ENCODE data around the gene PON2.

The PON2 gene

DNA sequence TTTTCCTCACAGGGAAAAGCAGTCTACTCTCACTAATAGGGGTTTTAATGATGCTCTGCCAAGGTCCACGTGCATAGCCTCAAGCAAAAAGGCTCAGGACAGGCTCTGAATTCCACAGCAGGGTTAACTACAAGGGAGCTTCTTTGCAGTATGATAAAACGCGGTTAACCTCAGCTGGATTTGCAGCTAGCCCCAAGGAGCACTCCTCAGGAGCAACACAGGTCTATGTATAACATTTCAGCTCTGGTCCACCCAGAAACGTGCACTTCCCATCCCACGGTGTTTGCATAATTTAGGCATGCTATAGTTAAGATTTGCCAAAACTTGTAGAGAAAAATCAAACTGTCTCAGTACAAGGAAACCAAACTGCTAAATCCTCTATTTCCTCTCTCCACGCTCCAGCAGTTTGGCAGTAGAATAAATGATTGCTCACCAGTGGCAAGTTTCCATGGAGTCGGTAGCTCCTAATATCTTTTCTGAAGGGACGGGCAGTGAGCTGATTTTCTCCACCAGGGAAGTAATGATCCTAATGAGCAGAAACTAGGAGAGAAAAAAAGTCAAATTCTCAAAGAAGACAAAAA is 37.8 kb upstream of the PON2 start:
- no peaks in the 10 kb centered on the region for H3K9me3 ChIP-seq (ENCODE audit: insufficient read depth, low read depth, low read length)
- no peak overlapping the region for H3K4me2 ChIP-seq (ENCODE audit: low read length)
- no peak for DNase-seq
- no peak overlapping the region for H3K14ac ChIP-seq (ENCODE audit: low read length)
- H3K18ac ChIP-seq (ENCODE audit: low read length) = no peak overlapping the region
- no peak overlapping the region for H3K4ac ChIP-seq (ENCODE audit: low read depth, low read length)
- H3K23ac ChIP-seq (ENCODE audit: low read length) = no peak overlapping the region
- H3K4me3 ChIP-seq (ENCODE audit: low read depth, low read length) = no peak overlapping the region
- H4K91ac ChIP-seq (ENCODE audit: low read depth, low read length) = no peak overlapping the region
- no peak overlapping the region for H4K12ac ChIP-seq (ENCODE audit: low read depth, low read length)
- H2BK120ac ChIP-seq (ENCODE audit: insufficient read depth, low read length, poor library complexity) = no peak overlapping the region
- no peak overlapping the region for H4K8ac ChIP-seq (ENCODE audit: low read depth, low read length)
- no peak overlapping the region for H2BK12ac ChIP-seq (ENCODE audit: low read length)
- H2AFZ ChIP-seq (ENCODE audit: insufficient read depth, low read length, poor library complexity) = no peak overlapping the region
- no peak overlapping the region for H2BK5ac ChIP-seq (ENCODE audit: low read depth, low read length, poor library complexity)
- no peak overlapping the region for H3K27ac ChIP-seq (ENCODE audit: low read depth, low read length)
- H3K79me1 ChIP-seq (ENCODE audit: low read length) = no peaks in the 10 kb centered on the region
- peaks cover 0 to 2% of the 10 kb centered on the region in 2 experiments for H3K4me1 ChIP-seq (ENCODE audit: control insufficient read depth in 1 of 2, insufficient read depth in 2 of 2, low read length in 2 of 2)
- no peaks in the 10 kb centered on the region for H3K36me3 ChIP-seq (ENCODE audit: control insufficient read depth in 1 of 2, insufficient read depth in 2 of 2, low read length in 2 of 2)
- no peaks in the 10 kb centered on the region for H3K27me3 ChIP-seq (ENCODE audit: insufficient read depth, low read length)
- no peak overlapping the region for H2AK5ac ChIP-seq (ENCODE audit: low read length)
- no CpG with 5 or more reads among the region's 8 CpGs for WGBS (ENCODE audit: extremely low coverage, insufficient coverage, insufficient read length)
- H3K79me2 ChIP-seq (ENCODE audit: control insufficient read depth, insufficient read depth, low read length, poor library complexity) = no peaks in the 10 kb centered on the region
- H3K9ac ChIP-seq (ENCODE audit: low read length) = no peak overlapping the region

DNA sequence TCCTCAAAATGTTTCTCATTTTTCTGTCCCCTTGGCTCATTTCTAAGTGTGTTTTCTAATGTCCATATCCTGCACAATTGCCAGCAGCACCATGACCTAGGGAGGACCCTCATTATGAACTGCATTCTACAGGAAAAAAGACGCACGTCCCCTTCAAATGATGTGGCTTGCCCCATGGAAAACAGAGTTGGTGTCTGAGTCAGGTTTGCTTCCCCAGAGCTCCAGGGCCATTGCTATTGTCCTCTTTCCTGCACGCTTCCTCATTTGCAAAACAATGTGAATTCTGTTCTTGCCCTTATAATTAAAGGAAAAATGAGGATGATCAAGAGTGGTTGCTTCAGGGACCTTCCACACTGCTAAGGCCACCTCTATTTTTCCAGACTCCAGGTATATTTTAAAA is 36.2 kb upstream of the PON2 start:
- H3K9me3 ChIP-seq (ENCODE audit: insufficient read depth, low read depth, low read length) = no peaks in the 10 kb centered on the region
- no CpG with 5 or more reads among the region's 3 CpGs for WGBS (ENCODE audit: extremely low coverage, insufficient coverage, insufficient read length)
- H4K91ac ChIP-seq (ENCODE audit: low read depth, low read length) = no peak overlapping the region
- no peak overlapping the region for H3K14ac ChIP-seq (ENCODE audit: low read length)
- no peak overlapping the region for H2BK5ac ChIP-seq (ENCODE audit: low read depth, low read length, poor library complexity)
- no peaks in the 10 kb centered on the region for H3K79me2 ChIP-seq (ENCODE audit: control insufficient read depth, insufficient read depth, low read length, poor library complexity)
- no peak overlapping the region for H3K27ac ChIP-seq (ENCODE audit: low read depth, low read length)
- H2BK12ac ChIP-seq (ENCODE audit: low read length) = no peak overlapping the region
- no peak overlapping the region for H3K23ac ChIP-seq (ENCODE audit: low read length)
- H3K27me3 ChIP-seq (ENCODE audit: insufficient read depth, low read length) = no peaks in the 10 kb centered on the region
- no peak overlapping the region for H3K9ac ChIP-seq (ENCODE audit: low read length)
- H3K36me3 ChIP-seq (ENCODE audit: control insufficient read depth in 1 of 2, insufficient read depth in 2 of 2, low read length in 2 of 2) = no peaks in the 10 kb centered on the region
- H3K18ac ChIP-seq (ENCODE audit: low read length) = no peak overlapping the region
- H3K4me1 ChIP-seq (ENCODE audit: control insufficient read depth in 1 of 2, insufficient read depth in 2 of 2, low read length in 2 of 2) = peaks cover 0 to 2% of the 10 kb centered on the region in 2 experiments
- H2AFZ ChIP-seq (ENCODE audit: insufficient read depth, low read length, poor library complexity) = no peak overlapping the region
- no peak overlapping the region for H4K8ac ChIP-seq (ENCODE audit: low read depth, low read length)
- no peak overlapping the region for H3K4me2 ChIP-seq (ENCODE audit: low read length)
- no peak overlapping the region for H4K12ac ChIP-seq (ENCODE audit: low read depth, low read length)
- H3K4ac ChIP-seq (ENCODE audit: low read depth, low read length) = no peak overlapping the region
- H3K79me1 ChIP-seq (ENCODE audit: low read length) = no peaks in the 10 kb centered on the region
- no peak for DNase-seq
- H2AK5ac ChIP-seq (ENCODE audit: low read length) = peak overlapping the region; percentile 74
- H3K4me3 ChIP-seq (ENCODE audit: low read depth, low read length) = no peak overlapping the region
- no peak overlapping the region for H2BK120ac ChIP-seq (ENCODE audit: insufficient read depth, low read length, poor library complexity)

DNA sequence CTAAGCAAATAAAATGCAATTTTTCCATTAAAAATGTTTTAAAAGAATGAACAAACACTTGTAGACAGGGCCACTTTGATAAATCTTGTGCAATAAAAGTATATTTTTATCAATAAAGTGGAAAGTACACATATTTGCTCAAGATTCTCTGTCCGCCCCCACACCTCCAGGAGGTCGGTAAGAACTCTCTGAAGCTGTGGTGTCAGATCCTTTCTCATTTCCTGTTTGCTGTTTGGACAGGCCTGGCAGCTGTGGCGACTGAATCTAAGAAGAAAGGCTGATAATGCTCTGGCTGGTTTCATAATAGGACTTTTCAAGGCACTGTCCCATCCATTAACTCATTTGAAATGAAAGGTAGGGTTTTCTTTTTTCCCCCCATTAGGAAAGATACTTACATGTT is 35.6 kb upstream of the PON2 start:
- peaks cover 0 to 2% of the 10 kb centered on the region in 2 experiments for H3K4me1 ChIP-seq (ENCODE audit: control insufficient read depth in 1 of 2, insufficient read depth in 2 of 2, low read length in 2 of 2)
- H3K36me3 ChIP-seq (ENCODE audit: control insufficient read depth in 1 of 2, insufficient read depth in 2 of 2, low read length in 2 of 2) = no peaks in the 10 kb centered on the region
- H3K4me3 ChIP-seq (ENCODE audit: low read depth, low read length) = no peak overlapping the region
- no peak for DNase-seq
- H3K79me1 ChIP-seq (ENCODE audit: low read length) = no peaks in the 10 kb centered on the region
- no peak overlapping the region for H4K91ac ChIP-seq (ENCODE audit: low read depth, low read length)
- no peak overlapping the region for H3K27ac ChIP-seq (ENCODE audit: low read depth, low read length)
- H3K27me3 ChIP-seq (ENCODE audit: insufficient read depth, low read length) = no peaks in the 10 kb centered on the region
- H3K4me2 ChIP-seq (ENCODE audit: low read length) = no peak overlapping the region
- H3K4ac ChIP-seq (ENCODE audit: low read depth, low read length) = no peak overlapping the region
- no peaks in the 10 kb centered on the region for H3K79me2 ChIP-seq (ENCODE audit: control insufficient read depth, insufficient read depth, low read length, poor library complexity)
- H2BK12ac ChIP-seq (ENCODE audit: low read length) = no peak overlapping the region
- H3K9me3 ChIP-seq (ENCODE audit: insufficient read depth, low read depth, low read length) = no peaks in the 10 kb centered on the region
- no peak overlapping the region for H2AFZ ChIP-seq (ENCODE audit: insufficient read depth, low read length, poor library complexity)
- WGBS (ENCODE audit: extremely low coverage, insufficient coverage, insufficient read length) = no CpG with 5 or more reads among the region's 3 CpGs
- no peak overlapping the region for H4K8ac ChIP-seq (ENCODE audit: low read depth, low read length)
- no peak overlapping the region for H3K18ac ChIP-seq (ENCODE audit: low read length)
- H2AK5ac ChIP-seq (ENCODE audit: low read length) = no peak overlapping the region
- no peak overlapping the region for H3K14ac ChIP-seq (ENCODE audit: low read length)
- no peak overlapping the region for H2BK120ac ChIP-seq (ENCODE audit: insufficient read depth, low read length, poor library complexity)
- no peak overlapping the region for H2BK5ac ChIP-seq (ENCODE audit: low read depth, low read length, poor library complexity)
- no peak overlapping the region for H4K12ac ChIP-seq (ENCODE audit: low read depth, low read length)
- H3K9ac ChIP-seq (ENCODE audit: low read length) = no peak overlapping the region
- no peak overlapping the region for H3K23ac ChIP-seq (ENCODE audit: low read length)

DNA sequence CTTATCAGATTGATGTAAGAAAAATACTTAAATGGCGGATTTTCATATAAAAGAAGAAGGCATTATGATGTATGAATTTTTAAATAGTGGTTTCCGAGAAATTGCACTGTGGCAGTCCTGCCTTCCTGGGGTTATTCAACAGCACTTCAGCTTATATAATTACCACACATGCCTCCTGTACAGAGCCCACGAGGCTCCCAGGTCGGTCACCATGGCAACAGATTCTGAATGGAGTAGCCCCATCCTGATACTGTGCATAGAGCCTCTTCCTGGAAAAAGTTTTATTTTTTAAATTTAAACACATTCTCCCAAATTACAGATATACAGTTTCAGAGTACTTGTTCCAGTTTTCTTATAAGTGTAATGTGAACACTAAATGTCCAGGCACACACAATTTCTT is 35.0 kb upstream of the PON2 start:
- Histone ChIP-seq H3K9me3 (ENCODE audit: insufficient read depth, low read depth, low read length) (no peaks in the 10 kb centered on the region), H3K36me3 (ENCODE audit: control insufficient read depth in 1 of 2, insufficient read depth in 2 of 2, low read length in 2 of 2) (no peaks in the 10 kb centered on the region), H3K79me2 (ENCODE audit: control insufficient read depth, insufficient read depth, low read length, poor library complexity) (no peaks in the 10 kb centered on the region), H3K27ac (ENCODE audit: low read depth, low read length) (no peak overlapping the region), H3K18ac (ENCODE audit: low read length) (no peak overlapping the region), H2BK5ac (ENCODE audit: low read depth, low read length, poor library complexity) (no peak overlapping the region), H2BK12ac (ENCODE audit: low read length) (no peak overlapping the region), H3K23ac (ENCODE audit: low read length) (no peak overlapping the region), H4K12ac (ENCODE audit: low read depth, low read length) (no peak overlapping the region), H4K91ac (ENCODE audit: low read depth, low read length) (no peak overlapping the region), H3K27me3 (ENCODE audit: insufficient read depth, low read length) (no peaks in the 10 kb centered on the region), H2AK5ac (ENCODE audit: low read length) (no peak overlapping the region), H3K79me1 (ENCODE audit: low read length) (no peaks in the 10 kb centered on the region), H4K8ac (ENCODE audit: low read depth, low read length) (no peak overlapping the region), H3K4me3 (ENCODE audit: low read depth, low read length) (no peak overlapping the region), H3K9ac (ENCODE audit: low read length) (no peak overlapping the region), H2AFZ (ENCODE audit: insufficient read depth, low read length, poor library complexity) (no peak overlapping the region), H3K4me2 (ENCODE audit: low read length) (no peak overlapping the region), H2BK120ac (ENCODE audit: insufficient read depth, low read length, poor library complexity) (no peak overlapping the region), H3K14ac (ENCODE audit: low read length) (no peak overlapping the region), H3K4me1 (ENCODE audit: control insufficient read depth in 1 of 2, insufficient read depth in 2 of 2, low read length in 2 of 2) (peaks cover 0 to 2% of the 10 kb centered on the region in 2 experiments), H3K4ac (ENCODE audit: low read depth, low read length) (no peak overlapping the region)
- no CpG with 5 or more reads among the region's 4 CpGs for WGBS (ENCODE audit: extremely low coverage, insufficient coverage, insufficient read length)
- no peak for DNase-seq

Measured in trophoblast cell (in vitro differentiated cells and primary cell).